BLaER1 (cell line): ENCODE results near the gene ACOXL.

Experiments
- H3K27ac ChIP-seq: shearing (Covaris generic); formaldehyde crosslinking; 2 replicates; pipeline ENCODE4 v1.8.1; 2022
- H3K27me3 ChIP-seq: shearing (Covaris generic); formaldehyde crosslinking; 2 replicates; pipeline ENCODE4 v1.8.1; 2022
- H3K36me3 ChIP-seq: shearing (Covaris generic); formaldehyde crosslinking; 2 replicates; pipeline ENCODE4 v1.8.1; 2022
- H3K4me1 ChIP-seq: shearing (Covaris generic); formaldehyde crosslinking; 2 replicates; pipeline ENCODE4 v1.8.1; 2022
- H3K4me2 ChIP-seq: shearing (Covaris generic); formaldehyde crosslinking; 2 replicates; pipeline ENCODE4 v1.8.1; 2022
- H3K4me3 ChIP-seq: shearing (Covaris generic); formaldehyde crosslinking; 2 replicates; pipeline ENCODE4 v1.8.1; 2022
- H3K9ac ChIP-seq: shearing (Covaris generic); formaldehyde crosslinking; 2 replicates; pipeline ENCODE4 v1.8.1; 2022
- H3K9me3 ChIP-seq: shearing (Covaris generic); formaldehyde crosslinking; 2 replicates; pipeline ENCODE4 v1.8.1; 2022
- H4K20me1 ChIP-seq: shearing (Covaris generic); formaldehyde crosslinking; 2 replicates; pipeline ENCODE4 v1.8.1; 2022
- Cebpa-rat ChIP-seq: shearing (Covaris generic); IDR thresholded peaks from 2 replicates; pipeline ENCODE4 v1.8.1; 2022

Gene ACOXL

DNA sequence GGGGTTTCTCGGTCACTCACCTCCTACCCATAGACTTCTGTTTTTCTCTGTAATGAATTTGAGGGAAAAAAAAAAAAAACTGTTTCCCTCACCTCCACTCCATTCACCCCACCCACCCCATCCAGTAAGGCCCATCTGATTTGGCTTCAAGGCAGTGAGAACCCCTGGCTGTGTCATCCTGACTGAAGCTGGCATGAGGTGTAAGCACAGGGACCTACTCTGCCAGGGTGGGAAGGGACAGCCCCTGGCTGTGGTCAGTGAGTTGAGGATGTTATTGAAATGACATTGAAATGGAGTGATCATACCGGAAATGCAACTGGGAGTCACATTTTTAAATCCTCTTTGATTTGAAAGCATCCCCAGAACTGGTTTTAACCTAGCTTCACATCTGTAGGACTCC is 369.2 kb downstream of the ACOXL start:
- Histone ChIP-seq H4K20me1 (no peaks in the 10 kb centered on the region), H3K4me1 (peaks cover 42% of the 10 kb centered on the region), H3K27me3 (no peaks in the 10 kb centered on the region), H3K4me3 (no peak overlapping the region), H3K36me3 (no peaks in the 10 kb centered on the region), H3K4me2 (peak overlapping the region; percentile 76), H3K27ac (0 out of 2 replicates have a peak overlapping the region, but pooled peaks have one; percentile 7), H3K9me3 (no peaks in the 10 kb centered on the region), H3K9ac (no peak overlapping the region)
- TF ChIP-seq Cebpa-rat, result no peak

- Histone ChIP-seq H3K4me3 (no peak overlapping the region), H3K27ac (no peak overlapping the region), H3K36me3 (no peaks in the 10 kb centered on the region), H3K27me3 (no peaks in the 10 kb centered on the region), H3K4me2 (peak overlapping the region; percentile 76; the same call in 1 of the 2 replicates), H4K20me1 (no peaks in the 10 kb centered on the region), H3K9ac (no peak overlapping the region), H3K9me3 (no peaks in the 10 kb centered on the region; the same call in 1 of the 2 replicates), H3K4me1 (peaks cover 42% of the 10 kb centered on the region)
- no peak for TF ChIP-seq Cebpa-rat
Observed at GRCh38 chr2:111102216-111102615, 369.8 kb downstream of the ACOXL start.

DNA sequence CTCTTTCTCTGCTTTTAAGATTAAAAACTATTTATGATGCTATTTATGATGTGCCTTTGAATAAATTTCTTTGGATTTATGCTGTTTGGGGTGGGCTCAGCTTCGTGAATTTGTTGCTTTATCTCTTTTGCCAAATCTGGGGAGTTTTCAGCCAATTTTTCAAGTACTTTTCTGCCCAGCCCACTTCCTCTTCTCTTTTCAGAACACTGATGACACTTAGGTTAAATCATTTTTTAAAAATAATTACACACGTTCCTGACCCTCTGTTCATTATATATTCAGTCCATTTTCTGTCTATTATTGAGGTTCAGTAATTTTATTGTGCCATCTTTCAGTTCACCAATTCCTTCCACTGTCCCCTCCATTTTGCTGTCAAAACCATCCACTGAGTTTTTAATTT is 373.6 kb downstream of the ACOXL start:
- Histone ChIP-seq H4K20me1 (no peaks in the 10 kb centered on the region), H3K27ac (no peak overlapping the region), H3K4me2 (no peak overlapping the region), H3K4me3 (no peak overlapping the region), H3K36me3 (no peaks in the 10 kb centered on the region), H3K9me3 (no peaks in the 10 kb centered on the region; the same call in 1 of the 2 replicates), H3K27me3 (no peaks in the 10 kb centered on the region), H3K9ac (no peak overlapping the region), H3K4me1 (peaks cover 16% of the 10 kb centered on the region)
- no peak for TF ChIP-seq Cebpa-rat

- H3K4me2 ChIP-seq, result no peak overlapping the region
- no peak overlapping the region for H3K9ac ChIP-seq
- H4K20me1 ChIP-seq, result no peaks in the 10 kb centered on the region
- peaks cover 8% of the 10 kb centered on the region for H3K4me1 ChIP-seq
- H3K9me3 ChIP-seq, result no peaks in the 10 kb centered on the region; the same call in 1 of the 2 replicates
- no peak overlapping the region for H3K4me3 ChIP-seq
- H3K27ac ChIP-seq, result no peak overlapping the region
- H3K27me3 ChIP-seq, result no peaks in the 10 kb centered on the region
- TF ChIP-seq Cebpa-rat, result no peak
- H3K36me3 ChIP-seq, result no peaks in the 10 kb centered on the region
Observed at GRCh38 chr2:111106706-111107105, 374.3 kb downstream of the ACOXL start.

- H3K4me1 ChIP-seq, result no peaks in the 10 kb centered on the region
- no peak overlapping the region for H3K4me3 ChIP-seq
- no peaks in the 10 kb centered on the region for H3K27me3 ChIP-seq
- H3K9me3 ChIP-seq, result no peaks in the 10 kb centered on the region; the same call in 1 of the 2 replicates
- TF ChIP-seq Cebpa-rat, result no peak
- H3K36me3 ChIP-seq, result no peaks in the 10 kb centered on the region
- H3K27ac ChIP-seq, result no peak overlapping the region
- H3K9ac ChIP-seq, result no peak overlapping the region
- H3K4me2 ChIP-seq, result no peak overlapping the region
- no peaks in the 10 kb centered on the region for H4K20me1 ChIP-seq
Observed at GRCh38 chr2:111108745-111109271, 376.4 kb downstream of the ACOXL start.

DNA sequence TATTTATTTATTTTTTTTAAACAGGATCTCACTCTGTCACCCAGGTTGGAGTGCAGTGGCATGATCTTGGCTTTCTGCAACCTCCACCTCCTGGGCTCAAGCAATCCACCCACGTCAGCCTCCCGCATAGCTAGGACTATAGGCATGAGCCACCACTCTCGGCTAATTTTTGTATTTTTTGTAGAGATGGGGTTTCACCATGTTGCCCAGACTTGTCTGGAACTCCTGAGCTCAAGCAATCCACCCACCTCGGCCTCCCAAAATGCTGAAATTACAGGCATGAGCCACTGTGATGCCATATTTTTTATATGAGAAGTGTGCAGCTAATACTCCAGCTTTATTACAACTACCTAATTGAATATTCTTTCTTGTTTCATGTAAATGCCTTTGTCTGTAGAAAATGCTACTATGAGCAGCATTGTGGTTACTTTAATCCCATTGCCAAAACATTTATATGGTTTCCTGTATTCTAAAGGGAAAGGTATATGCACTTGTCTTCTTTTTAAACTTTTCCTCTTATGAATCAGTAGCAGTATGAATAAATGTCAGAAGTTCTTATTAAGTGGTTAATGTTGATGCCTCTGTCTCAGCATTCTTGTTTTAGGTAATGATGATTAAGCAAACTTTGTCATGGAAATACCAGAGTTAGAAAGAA is 378.9 kb downstream of the ACOXL start:
- Histone ChIP-seq H3K36me3 (no peaks in the 10 kb centered on the region), H3K4me3 (no peak overlapping the region), H3K9me3 (no peaks in the 10 kb centered on the region; the same call in 1 of the 2 replicates), H3K4me1 (no peaks in the 10 kb centered on the region), H4K20me1 (no peaks in the 10 kb centered on the region), H3K4me2 (no peak overlapping the region), H3K9ac (no peak overlapping the region), H3K27ac (no peak overlapping the region), H3K27me3 (peaks cover 10% of the 10 kb centered on the region)
- TF ChIP-seq Cebpa-rat, result no peak

- Histone ChIP-seq H3K9ac (no peak overlapping the region), H4K20me1 (peaks cover 18% of the 10 kb centered on the region), H3K4me2 (no peak overlapping the region), H3K4me1 (peaks cover 22% of the 10 kb centered on the region), H3K27ac (no peak overlapping the region), H3K4me3 (no peak overlapping the region), H3K9me3 (no peaks in the 10 kb centered on the region), H3K27me3 (peaks cover 36% of the 10 kb centered on the region), H3K36me3 (no peaks in the 10 kb centered on the region)
- TF ChIP-seq Cebpa-rat, result no peak
Observed at GRCh38 chr2:111113838-111114237, 381.5 kb downstream of the ACOXL start.

GRCh38 chr2:111116011-111116746 is 383.8 kb downstream of the ACOXL start:
- no peak for TF ChIP-seq Cebpa-rat
- H3K36me3 ChIP-seq, result no peaks in the 10 kb centered on the region
- no peak overlapping the region for H3K4me3 ChIP-seq
- H3K4me1 ChIP-seq, result peaks cover 37% of the 10 kb centered on the region
- H3K9me3 ChIP-seq, result no peaks in the 10 kb centered on the region
- H3K27me3 ChIP-seq, result peaks cover 53% of the 10 kb centered on the region
- H3K9ac ChIP-seq, result no peak overlapping the region
- H3K27ac ChIP-seq, result no peak overlapping the region
- H3K4me2 ChIP-seq, result no peak overlapping the region
- peaks cover 34% of the 10 kb centered on the region for H4K20me1 ChIP-seq

DNA sequence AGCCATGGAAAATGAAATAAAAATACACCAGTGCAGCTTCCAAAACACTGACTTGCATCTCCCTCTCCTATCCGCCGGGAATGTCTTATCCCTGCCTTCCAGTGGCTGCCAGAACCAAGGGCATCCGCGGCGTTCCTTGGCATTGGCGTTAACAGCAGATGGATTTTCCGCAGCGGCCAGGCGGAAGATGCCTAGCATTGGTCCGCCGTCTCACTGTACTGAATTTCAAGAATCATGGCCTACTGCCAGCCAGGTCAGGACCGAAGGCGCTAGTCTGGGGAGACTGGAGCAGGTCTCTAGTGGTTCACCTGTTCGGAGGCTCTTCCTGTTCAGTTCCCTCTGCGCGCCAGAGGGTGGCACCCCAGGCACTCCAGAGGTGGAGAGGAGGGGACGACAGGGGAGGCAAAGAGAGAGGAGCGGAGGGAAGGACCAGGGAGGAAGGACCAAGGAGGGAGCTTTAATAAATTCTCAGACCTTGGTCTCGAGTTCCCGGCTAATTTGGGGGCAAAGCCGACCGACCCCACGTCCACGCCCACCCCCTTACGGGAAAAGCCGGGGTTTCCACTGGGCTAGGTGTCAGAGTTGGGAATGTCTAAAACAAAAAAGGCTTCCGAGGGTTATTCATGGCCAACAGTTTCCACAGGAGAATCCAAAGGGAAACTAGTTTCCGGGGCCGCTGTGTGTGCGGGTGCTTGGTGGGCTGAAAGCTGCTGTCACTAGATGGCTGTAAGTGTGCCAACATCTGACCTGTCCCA is 384.6 kb downstream of the ACOXL start:
- H3K4me1 ChIP-seq, result peaks cover 37% of the 10 kb centered on the region
- H4K20me1 ChIP-seq, result peaks cover 43% of the 10 kb centered on the region
- peaks cover 53% of the 10 kb centered on the region for H3K27me3 ChIP-seq
- H3K4me3 ChIP-seq, result peak overlapping the region; percentile 95
- H3K36me3 ChIP-seq, result no peaks in the 10 kb centered on the region
- no peaks in the 10 kb centered on the region for H3K9me3 ChIP-seq
- H3K9ac ChIP-seq, result no peak overlapping the region
- no peak for TF ChIP-seq Cebpa-rat
- H3K27ac ChIP-seq, result no peak overlapping the region
- peak overlapping the region; percentile 99 for H3K4me2 ChIP-seq
